ENCODE results near the gene ARHGEF11. TPM values are rescaled to one million over a fixed set of nuclear protein-coding genes. Genes with fewer than 3 reads are reported as not detected.

Gene ARHGEF11
- polyA plus RNA-seq, 1 donor (not counting 4 experiments of a cell fraction or from before 2014, with no cell fraction given), result 8.0 TPM

DNA sequence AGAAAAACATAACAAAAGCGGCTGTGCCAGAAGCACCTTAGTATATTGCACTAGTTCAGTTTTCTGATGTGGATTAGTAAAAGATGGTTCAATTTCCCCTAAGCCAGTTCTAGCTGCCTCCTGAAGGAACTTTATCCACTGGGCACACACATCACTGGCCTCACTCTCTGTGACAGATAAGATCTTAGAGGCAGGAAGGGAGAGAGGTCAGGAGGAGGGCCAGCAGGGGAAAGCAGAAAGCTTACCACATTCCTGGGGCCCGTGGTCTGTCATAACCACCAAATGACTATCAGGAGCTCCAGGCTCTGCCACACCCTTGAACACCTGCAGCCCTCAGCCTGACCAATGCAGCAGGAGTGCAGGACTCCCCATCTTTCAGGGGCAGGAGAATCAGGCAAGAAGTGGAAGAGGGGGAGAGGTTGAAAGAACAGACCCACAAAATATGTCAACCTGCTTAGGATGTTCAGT, 87.3 kb downstream of the ARHGEF11 start:
- TF ChIP-seq, protein P1, sequence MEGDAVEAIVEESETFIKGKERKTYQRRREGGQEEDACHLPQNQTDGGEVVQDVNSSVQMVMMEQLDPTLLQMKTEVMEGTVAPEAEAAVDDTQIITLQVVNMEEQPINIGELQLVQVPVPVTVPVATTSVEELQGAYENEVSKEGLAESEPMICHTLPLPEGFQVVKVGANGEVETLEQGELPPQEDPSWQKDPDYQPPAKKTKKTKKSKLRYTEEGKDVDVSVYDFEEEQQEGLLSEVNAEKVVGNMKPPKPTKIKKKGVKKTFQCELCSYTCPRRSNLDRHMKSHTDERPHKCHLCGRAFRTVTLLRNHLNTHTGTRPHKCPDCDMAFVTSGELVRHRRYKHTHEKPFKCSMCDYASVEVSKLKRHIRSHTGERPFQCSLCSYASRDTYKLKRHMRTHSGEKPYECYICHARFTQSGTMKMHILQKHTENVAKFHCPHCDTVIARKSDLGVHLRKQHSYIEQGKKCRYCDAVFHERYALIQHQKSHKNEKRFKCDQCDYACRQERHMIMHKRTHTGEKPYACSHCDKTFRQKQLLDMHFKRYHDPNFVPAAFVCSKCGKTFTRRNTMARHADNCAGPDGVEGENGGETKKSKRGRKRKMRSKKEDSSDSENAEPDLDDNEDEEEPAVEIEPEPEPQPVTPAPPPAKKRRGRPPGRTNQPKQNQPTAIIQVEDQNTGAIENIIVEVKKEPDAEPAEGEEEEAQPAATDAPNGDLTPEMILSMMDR (optimal IDR thresholded peaks at IDR 0.05 in 1 of 3, IDR thresholded peaks at IDR 0.05 in 1 of 3, conservative IDR thresholded peaks at IDR 0.05 in 1 of 3; ENCODE audit: extremely low read depth in 1 of 3, insufficient read depth in 2 of 3, low read length in 3 of 3), result no peak
- no peak for TF ChIP-seq EZH2 (IDR thresholded peaks at IDR 0.05; ENCODE audit: low read length)
- no peaks in the 10 kb centered on the region for H3K9me3 ChIP-seq (ENCODE audit: control insufficient read depth, low read depth, low read length)
- no peak overlapping the region for H3K9ac ChIP-seq (ENCODE audit: control insufficient read depth, extremely low read depth, insufficient read depth, low read length)
- H3K9me1 ChIP-seq (ENCODE audit: control insufficient read depth, extremely low read depth, insufficient read depth, low read length), result no peaks in the 10 kb centered on the region
- H3K4me1 ChIP-seq (ENCODE audit: control insufficient read depth, extremely low read depth, insufficient read depth, low read length), result no peaks in the 10 kb centered on the region
- H4K20me1 ChIP-seq (ENCODE audit: control insufficient read depth, extremely low read depth, insufficient read depth, low read length), result no peaks in the 10 kb centered on the region
- dilution Hi-C loops (cut with MboI; ENCODE audit: extremely low pct_ligation_motif_present, low sequenced_read_pairs), result no loop called here
- DNase-seq (ENCODE audit: low read depth, low spot score) (no peak), FAIRE-seq (no peak)
- H3K36me3 ChIP-seq (ENCODE audit: control insufficient read depth in 2 of 2, extremely low read depth in 1 of 2, insufficient read depth in 2 of 2, low read length in 2 of 2), result peaks cover 16 to 22% of the 10 kb centered on the region in 2 experiments
- no peaks in the 10 kb centered on the region for H3K27me3 ChIP-seq (ENCODE audit: control insufficient read depth, extremely low read depth, insufficient read depth, low read length)
- no peak overlapping the region for H3K27ac ChIP-seq (ENCODE audit: control insufficient read depth, insufficient read depth, low read length)
- no peak overlapping the region for H2AFZ ChIP-seq (ENCODE audit: control insufficient read depth, low read length)
- H3K4me3 ChIP-seq (ENCODE audit: control insufficient read depth in 2 of 3, extremely low read depth in 1 of 3, insufficient read depth in 2 of 3, low read depth in 1 of 3, low read length in 3 of 3), result no peak overlapping the region
- H3K4me2 ChIP-seq (ENCODE audit: control insufficient read depth, extremely low read depth, insufficient read depth, low read depth, low read length), result no peak overlapping the region
- H3K79me2 ChIP-seq (ENCODE audit: control insufficient read depth, insufficient read depth, low read length), result no peaks in the 10 kb centered on the region

DNA sequence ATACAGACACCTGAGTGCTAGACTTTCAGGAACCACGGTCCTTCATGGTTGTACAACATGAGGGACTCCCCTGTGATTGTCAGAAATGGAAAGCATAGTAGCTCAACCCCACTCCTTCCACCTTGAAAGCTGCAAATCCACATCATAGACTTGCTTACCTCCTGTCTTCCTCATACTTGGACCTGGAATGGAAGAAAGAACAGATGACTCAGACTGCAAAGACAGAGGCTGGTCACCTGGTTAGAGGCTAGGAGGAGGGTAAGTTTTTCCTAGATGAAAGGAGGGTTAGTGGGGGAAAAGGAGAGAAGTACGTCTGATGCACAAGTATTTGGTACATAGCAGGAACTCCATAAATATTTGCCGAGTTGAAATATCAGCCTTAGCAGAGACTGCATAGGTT, 87.9 kb downstream of the ARHGEF11 start:
- Histone ChIP-seq H3K79me2 (ENCODE audit: control insufficient read depth, insufficient read depth, low read length) (no peaks in the 10 kb centered on the region), H2AFZ (ENCODE audit: control insufficient read depth, low read length) (no peak overlapping the region), H3K27ac (ENCODE audit: control insufficient read depth, insufficient read depth, low read length) (no peak overlapping the region), H3K9ac (ENCODE audit: control insufficient read depth, extremely low read depth, insufficient read depth, low read length) (no peak overlapping the region), H3K27me3 (ENCODE audit: control insufficient read depth, extremely low read depth, insufficient read depth, low read length) (no peaks in the 10 kb centered on the region), H4K20me1 (ENCODE audit: control insufficient read depth, extremely low read depth, insufficient read depth, low read length) (no peaks in the 10 kb centered on the region), H3K9me1 (ENCODE audit: control insufficient read depth, extremely low read depth, insufficient read depth, low read length) (no peaks in the 10 kb centered on the region), H3K36me3 (ENCODE audit: control insufficient read depth in 2 of 2, extremely low read depth in 1 of 2, insufficient read depth in 2 of 2, low read length in 2 of 2) (peaks cover 18% of the 10 kb centered on the region in 2 experiments), H3K9me3 (ENCODE audit: control insufficient read depth, low read depth, low read length) (no peaks in the 10 kb centered on the region), H3K4me2 (ENCODE audit: control insufficient read depth, extremely low read depth, insufficient read depth, low read depth, low read length) (no peak overlapping the region), H3K4me3 (ENCODE audit: control insufficient read depth in 2 of 3, extremely low read depth in 1 of 3, insufficient read depth in 2 of 3, low read depth in 1 of 3, low read length in 3 of 3) (no peak overlapping the region), H3K4me1 (ENCODE audit: control insufficient read depth, extremely low read depth, insufficient read depth, low read length) (no peaks in the 10 kb centered on the region)
- DNase-seq (ENCODE audit: low read depth, low spot score), result no peak
- no peak for TF ChIP-seq EZH2 (IDR thresholded peaks at IDR 0.05; ENCODE audit: low read length)
- TF ChIP-seq, protein P1 (optimal IDR thresholded peaks at IDR 0.05 in 1 of 3, IDR thresholded peaks at IDR 0.05 in 1 of 3, conservative IDR thresholded peaks at IDR 0.05 in 1 of 3; ENCODE audit: extremely low read depth in 1 of 3, insufficient read depth in 2 of 3, low read length in 3 of 3), result no peak
- FAIRE-seq, result no peak
- dilution Hi-C loops (cut with MboI; ENCODE audit: extremely low pct_ligation_motif_present, low sequenced_read_pairs), result no loop called here
